GM19351 (cell line): ENCODE data around the gene SLC9A4.

Experiments
- ATAC-seq: cut with Tn5 transposase; IDR thresholded peaks from one replicate; pipeline ENCODE4 v1.9.1; 2021; ENCODE audit warnings: mild to moderate bottlenecking, moderate library complexity; ENCODE audit not compliant: unreplicated experiment

Gene SLC9A4

GRCh38 chr2:102453501-102453900 lies 19.5 kb upstream of the SLC9A4 start:
- no peak for ATAC-seq

GRCh38 chr2:102455061-102455670 lies 17.9 kb upstream of the SLC9A4 start:
- ATAC-seq, result no peak

- ATAC-seq, result no peak
These were observed 12.6 kb upstream of the SLC9A4 start for GRCh38 chr2:102460467-102460866.

GRCh38 chr2:102461188-102461587 lies 11.8 kb upstream of the SLC9A4 start:
- no peak for ATAC-seq

- no peak for ATAC-seq
These were observed 9.9 kb upstream of the SLC9A4 start for GRCh38 chr2:102463160-102463559.

GRCh38 chr2:102470168-102470567 lies 2.9 kb upstream of the SLC9A4 start:
- ATAC-seq, result no peak

GRCh38 chr2:102473631-102474030 lies 605 bp downstream of the SLC9A4 start:
- no peak for ATAC-seq

GRCh38 chr2:102474785-102475184 lies 1.8 kb downstream of the SLC9A4 start:
- ATAC-seq, result no peak

- no peak for ATAC-seq
These were observed 5.9 kb downstream of the SLC9A4 start for GRCh38 chr2:102478686-102479470.

- no peak for ATAC-seq
These were observed 7.5 kb downstream of the SLC9A4 start for GRCh38 chr2:102480285-102481195.

GRCh38 chr2:102481931-102482330 lies 8.9 kb downstream of the SLC9A4 start:
- no peak for ATAC-seq

GRCh38 chr2:102483086-102483485 lies 10.1 kb downstream of the SLC9A4 start:
- ATAC-seq, result no peak

GRCh38 chr2:102484310-102485061 lies 11.5 kb downstream of the SLC9A4 start:
- no peak for ATAC-seq

- no peak for ATAC-seq
These were observed 12.2 kb downstream of the SLC9A4 start for GRCh38 chr2:102485147-102485785.

GRCh38 chr2:102486941-102487702 lies 14.1 kb downstream of the SLC9A4 start:
- no peak for ATAC-seq

- no peak for ATAC-seq
These were observed 14.9 kb downstream of the SLC9A4 start for GRCh38 chr2:102487761-102488462.

- no peak for ATAC-seq
These were observed 16.6 kb downstream of the SLC9A4 start for GRCh38 chr2:102489646-102490045.

GRCh38 chr2:102492006-102492405 lies 19.0 kb downstream of the SLC9A4 start:
- ATAC-seq, result no peak

- no peak for ATAC-seq
These were observed 21.5 kb downstream of the SLC9A4 start for GRCh38 chr2:102494570-102494969.
